ENCODE data around the gene USP5.
"Not testable (repeated sequence)": the region's sequence is repeated elsewhere in the genome, so short reads cannot be mapped to it uniquely, and the experiment has no call there.

DNA sequence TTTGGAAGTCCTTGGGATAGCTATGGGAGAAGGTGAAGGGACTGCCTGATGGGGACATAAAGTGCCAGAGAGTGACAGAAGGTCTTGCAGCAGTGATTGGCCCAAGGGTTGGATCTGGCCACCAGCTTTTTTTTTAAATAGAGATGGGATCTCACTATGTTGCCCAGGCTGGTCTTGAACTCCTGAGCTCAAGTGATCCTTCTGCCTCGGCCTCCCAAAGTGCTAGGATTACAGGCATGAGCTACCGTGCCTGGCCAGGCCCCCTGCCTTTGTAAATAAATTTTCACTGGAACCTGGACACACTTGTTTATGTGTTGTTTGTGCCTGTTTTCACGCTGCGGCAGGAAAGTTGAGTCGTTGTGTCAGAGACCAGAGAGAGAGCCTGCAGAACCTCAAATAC lies 13.4 kb downstream of the USP5 start:
- not testable (repeated sequence) for TF ChIP-seq CEBPB (IDR thresholded peaks at IDR 0.05; ENCODE audit: low read depth, low read length); HDAC6 (IDR thresholded peaks at IDR 0.05; ENCODE audit: low read depth, low read length); GABPA (IDR thresholded peaks at IDR 0.05; ENCODE audit: borderline replicate concordance, insufficient read depth, low read length); ZNF274 (IDR thresholded peaks at IDR 0.05; ENCODE audit: borderline replicate concordance, extremely low read depth, low read length); POLR2A (IDR thresholded peaks at IDR 0.05; ENCODE audit: control extremely low read depth in 1 of 2, low read depth in 2 of 2, low read length in 2 of 2); PHF8 (conservative IDR thresholded peaks at IDR 0.05; ENCODE audit: low read depth, low read length); EGR1 (IDR thresholded peaks at IDR 0.05; ENCODE audit: borderline replicate concordance, low read depth, low read length)
- TF ChIP-seq, protein P1, sequence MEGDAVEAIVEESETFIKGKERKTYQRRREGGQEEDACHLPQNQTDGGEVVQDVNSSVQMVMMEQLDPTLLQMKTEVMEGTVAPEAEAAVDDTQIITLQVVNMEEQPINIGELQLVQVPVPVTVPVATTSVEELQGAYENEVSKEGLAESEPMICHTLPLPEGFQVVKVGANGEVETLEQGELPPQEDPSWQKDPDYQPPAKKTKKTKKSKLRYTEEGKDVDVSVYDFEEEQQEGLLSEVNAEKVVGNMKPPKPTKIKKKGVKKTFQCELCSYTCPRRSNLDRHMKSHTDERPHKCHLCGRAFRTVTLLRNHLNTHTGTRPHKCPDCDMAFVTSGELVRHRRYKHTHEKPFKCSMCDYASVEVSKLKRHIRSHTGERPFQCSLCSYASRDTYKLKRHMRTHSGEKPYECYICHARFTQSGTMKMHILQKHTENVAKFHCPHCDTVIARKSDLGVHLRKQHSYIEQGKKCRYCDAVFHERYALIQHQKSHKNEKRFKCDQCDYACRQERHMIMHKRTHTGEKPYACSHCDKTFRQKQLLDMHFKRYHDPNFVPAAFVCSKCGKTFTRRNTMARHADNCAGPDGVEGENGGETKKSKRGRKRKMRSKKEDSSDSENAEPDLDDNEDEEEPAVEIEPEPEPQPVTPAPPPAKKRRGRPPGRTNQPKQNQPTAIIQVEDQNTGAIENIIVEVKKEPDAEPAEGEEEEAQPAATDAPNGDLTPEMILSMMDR (IDR thresholded peaks at IDR 0.05; ENCODE audit: control extremely low read depth in 1 of 3, insufficient read depth in 1 of 3, low read depth in 1 of 3, low read length in 3 of 3), result not testable (repeated sequence)

Data from H1 (cell line).